ENCODE results near the gene ARID1B. TPM values are rescaled to one million over a fixed set of nuclear protein-coding genes. Genes with fewer than 3 reads are reported as not detected.
A peak's percentile ranks its signal among the peaks of the same experiment; 100 is the strongest.

ARID1B gene
- total RNA-seq, 1 donor from 2014 or later: 16.3 TPM

- Histone ChIP-seq H3K36me3 (ENCODE audit: control insufficient read depth, insufficient read depth, low read length) (peaks cover 2% of the 10 kb centered on the region), H3K27me3 (ENCODE audit: control insufficient read depth, insufficient read depth, low read length) (no peaks in the 10 kb centered on the region), H3K4me3 (ENCODE audit: low read depth, low read length) (no peak overlapping the region)
- FAIRE-seq (no peak), DNase-seq (ENCODE audit: low read depth) (no peak)
- no peak for TF ChIP-seq CTCF (IDR thresholded peaks at IDR 0.05; ENCODE audit: insufficient read depth, low read length, severe bottlenecking)
Measured at GRCh38 chr6:157128235-157128775, 351.1 kb downstream of the ARID1B start.

GRCh38 chr6:157131250-157131649 lies 354.1 kb downstream of the ARID1B start:
- Histone ChIP-seq H3K4me3 (ENCODE audit: low read depth, low read length) (no peak overlapping the region), H3K27me3 (ENCODE audit: control insufficient read depth, insufficient read depth, low read length) (no peaks in the 10 kb centered on the region), H3K36me3 (ENCODE audit: control insufficient read depth, insufficient read depth, low read length) (peaks cover 6% of the 10 kb centered on the region)
- no peak for DNase-seq (ENCODE audit: low read depth)
- TF ChIP-seq CTCF (IDR thresholded peaks at IDR 0.05; ENCODE audit: insufficient read depth, low read length, severe bottlenecking): no peak
- no peak for FAIRE-seq

GRCh38 chr6:157133856-157134255 lies 356.7 kb downstream of the ARID1B start:
- FAIRE-seq (no peak), DNase-seq (ENCODE audit: low read depth) (peak; percentile 47)
- TF ChIP-seq CTCF (IDR thresholded peaks at IDR 0.05; ENCODE audit: insufficient read depth, low read length, severe bottlenecking): no peak
- H3K27me3 ChIP-seq (ENCODE audit: control insufficient read depth, insufficient read depth, low read length): no peaks in the 10 kb centered on the region
- H3K4me3 ChIP-seq (ENCODE audit: low read depth, low read length): no peak overlapping the region
- peaks cover 5% of the 10 kb centered on the region for H3K36me3 ChIP-seq (ENCODE audit: control insufficient read depth, insufficient read depth, low read length)

- no peak overlapping the region for H3K4me3 ChIP-seq (ENCODE audit: low read depth, low read length)
- H3K27me3 ChIP-seq (ENCODE audit: control insufficient read depth, insufficient read depth, low read length): no peaks in the 10 kb centered on the region
- H3K36me3 ChIP-seq (ENCODE audit: control insufficient read depth, insufficient read depth, low read length): peaks cover 5% of the 10 kb centered on the region
- TF ChIP-seq CTCF (IDR thresholded peaks at IDR 0.05; ENCODE audit: insufficient read depth, low read length, severe bottlenecking): no peak
- DNase-seq (ENCODE audit: low read depth) (no peak), FAIRE-seq (no peak)
Measured at GRCh38 chr6:157134402-157135047, 357.3 kb downstream of the ARID1B start.

- Histone ChIP-seq H3K36me3 (ENCODE audit: control insufficient read depth, insufficient read depth, low read length) (peaks cover 8% of the 10 kb centered on the region), H3K4me3 (ENCODE audit: low read depth, low read length) (no peak overlapping the region), H3K27me3 (ENCODE audit: control insufficient read depth, insufficient read depth, low read length) (no peaks in the 10 kb centered on the region)
- no peak for TF ChIP-seq CTCF (IDR thresholded peaks at IDR 0.05; ENCODE audit: insufficient read depth, low read length, severe bottlenecking)
- DNase-seq (ENCODE audit: low read depth) (no peak), FAIRE-seq (no peak)
Measured at GRCh38 chr6:157135691-157136090, 358.5 kb downstream of the ARID1B start.

GRCh38 chr6:157137501-157137900 lies 360.3 kb downstream of the ARID1B start:
- Histone ChIP-seq H3K4me3 (ENCODE audit: low read depth, low read length) (no peak overlapping the region), H3K27me3 (ENCODE audit: control insufficient read depth, insufficient read depth, low read length) (no peaks in the 10 kb centered on the region), H3K36me3 (ENCODE audit: control insufficient read depth, insufficient read depth, low read length) (peaks cover 8% of the 10 kb centered on the region)
- TF ChIP-seq CTCF (IDR thresholded peaks at IDR 0.05; ENCODE audit: insufficient read depth, low read length, severe bottlenecking): no peak
- DNase-seq (ENCODE audit: low read depth) (no peak), FAIRE-seq (no peak)
